GM23338 (cell line): ENCODE results near the gene PLCG2. TPM values are rescaled to one million over a fixed set of nuclear protein-coding genes. Genes with fewer than 3 reads are reported as not detected.

Experiments
- CREB1 ChIP-seq: fragments of 250-450 bp; sonication (Bioruptor Pico); IDR thresholded peaks from 2 replicates; pipeline ENCODE4 v1.5.0; 2020; ENCODE audit warnings: low read depth, mild to moderate bottlenecking, moderate library complexity
- EZH2phosphoT487 ChIP-seq: fragments of 200-600 bp; sonication (generic); IDR thresholded peaks from one replicate; pipeline ENCODE4 v1.8.1; 2018; ENCODE audit warnings: antibody characterized with exemption; ENCODE audit not compliant: unreplicated experiment
- NANOG ChIP-seq: IDR thresholded peaks from 2 replicates; pipeline ENCODE4 v1.6.1; 2016; ENCODE audit warnings: antibody characterized with exemption, borderline replicate concordance
- ZNF114 ChIP-seq: fragments of 250-450 bp; sonication (Bioruptor Pico); IDR thresholded peaks from 2 replicates; pipeline ENCODE4 v1.5.0; 2020; ENCODE audit warnings: mild to moderate bottlenecking, moderate library complexity
- ZNF331 ChIP-seq: fragments of 250-450 bp; sonication (Bioruptor Pico); IDR thresholded peaks from 2 replicates; pipeline ENCODE4 v1.5.0; 2020; ENCODE audit warnings: low read depth, mild to moderate bottlenecking, moderate library complexity
- polyA plus RNA-seq: library from polyadenylated mRNA; unstranded; fragments of >200 nt; fragmentation: Nextera tagmentation; extraction: Ambion mirVana; gene quantifications from 2 replicates; pipeline ENCODE4 v1.2.1, GENCODE V29; 2016
- total RNA-seq: library from RNA; depleted of rRNA; stranded (reverse); fragments of >200 nt; shearing (Covaris generic); gene quantifications from 2 replicates; pipeline ENCODE4 v1.2.3, GENCODE V29; 2014
- TF ChIP-seq, protein P1 (sequence below): fragments of 250-450 bp; sonication (Bioruptor Pico); IDR thresholded peaks from 2 replicates; pipeline ENCODE4 v1.5.0; 2020; ENCODE audit warnings: mild to moderate bottlenecking, moderate library complexity
- TF ChIP-seq, protein P2 (sequence below): IDR thresholded peaks from 2 replicates; pipeline ENCODE4 v1.6.1; 2016; ENCODE audit warnings: antibody characterized with exemption
- TF ChIP-seq, protein P3 (sequence below): IDR thresholded peaks from one replicate; pipeline ENCODE4 v1.6.1; 2018; ENCODE audit warnings: antibody characterized with exemption; ENCODE audit not compliant: unreplicated experiment

The PLCG2 gene
- total and polyA plus RNA-seq, 2 experiments from 2014 or later = 2.4 to 5.9 TPM

DNA sequence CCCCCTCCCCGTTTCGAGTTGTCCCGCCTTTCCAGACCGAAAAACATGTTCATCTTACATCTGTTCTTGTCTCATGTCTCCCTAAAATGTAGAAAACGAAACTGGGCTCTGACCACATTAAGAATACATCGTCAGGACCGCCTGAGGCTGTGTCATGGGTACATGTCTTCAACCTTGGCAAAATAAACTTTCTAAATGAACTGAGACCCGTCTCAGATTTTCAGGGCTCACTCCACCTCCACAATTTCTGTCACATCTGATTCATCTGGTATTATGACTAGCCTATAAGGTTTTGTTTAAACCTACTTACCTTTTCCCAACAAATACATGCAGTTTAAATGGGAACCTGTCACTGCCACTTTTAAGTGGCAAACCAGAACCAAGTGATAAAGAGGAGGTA, 231.6 kb downstream of the PLCG2 start (continued):
- TF ChIP-seq, protein P1, sequence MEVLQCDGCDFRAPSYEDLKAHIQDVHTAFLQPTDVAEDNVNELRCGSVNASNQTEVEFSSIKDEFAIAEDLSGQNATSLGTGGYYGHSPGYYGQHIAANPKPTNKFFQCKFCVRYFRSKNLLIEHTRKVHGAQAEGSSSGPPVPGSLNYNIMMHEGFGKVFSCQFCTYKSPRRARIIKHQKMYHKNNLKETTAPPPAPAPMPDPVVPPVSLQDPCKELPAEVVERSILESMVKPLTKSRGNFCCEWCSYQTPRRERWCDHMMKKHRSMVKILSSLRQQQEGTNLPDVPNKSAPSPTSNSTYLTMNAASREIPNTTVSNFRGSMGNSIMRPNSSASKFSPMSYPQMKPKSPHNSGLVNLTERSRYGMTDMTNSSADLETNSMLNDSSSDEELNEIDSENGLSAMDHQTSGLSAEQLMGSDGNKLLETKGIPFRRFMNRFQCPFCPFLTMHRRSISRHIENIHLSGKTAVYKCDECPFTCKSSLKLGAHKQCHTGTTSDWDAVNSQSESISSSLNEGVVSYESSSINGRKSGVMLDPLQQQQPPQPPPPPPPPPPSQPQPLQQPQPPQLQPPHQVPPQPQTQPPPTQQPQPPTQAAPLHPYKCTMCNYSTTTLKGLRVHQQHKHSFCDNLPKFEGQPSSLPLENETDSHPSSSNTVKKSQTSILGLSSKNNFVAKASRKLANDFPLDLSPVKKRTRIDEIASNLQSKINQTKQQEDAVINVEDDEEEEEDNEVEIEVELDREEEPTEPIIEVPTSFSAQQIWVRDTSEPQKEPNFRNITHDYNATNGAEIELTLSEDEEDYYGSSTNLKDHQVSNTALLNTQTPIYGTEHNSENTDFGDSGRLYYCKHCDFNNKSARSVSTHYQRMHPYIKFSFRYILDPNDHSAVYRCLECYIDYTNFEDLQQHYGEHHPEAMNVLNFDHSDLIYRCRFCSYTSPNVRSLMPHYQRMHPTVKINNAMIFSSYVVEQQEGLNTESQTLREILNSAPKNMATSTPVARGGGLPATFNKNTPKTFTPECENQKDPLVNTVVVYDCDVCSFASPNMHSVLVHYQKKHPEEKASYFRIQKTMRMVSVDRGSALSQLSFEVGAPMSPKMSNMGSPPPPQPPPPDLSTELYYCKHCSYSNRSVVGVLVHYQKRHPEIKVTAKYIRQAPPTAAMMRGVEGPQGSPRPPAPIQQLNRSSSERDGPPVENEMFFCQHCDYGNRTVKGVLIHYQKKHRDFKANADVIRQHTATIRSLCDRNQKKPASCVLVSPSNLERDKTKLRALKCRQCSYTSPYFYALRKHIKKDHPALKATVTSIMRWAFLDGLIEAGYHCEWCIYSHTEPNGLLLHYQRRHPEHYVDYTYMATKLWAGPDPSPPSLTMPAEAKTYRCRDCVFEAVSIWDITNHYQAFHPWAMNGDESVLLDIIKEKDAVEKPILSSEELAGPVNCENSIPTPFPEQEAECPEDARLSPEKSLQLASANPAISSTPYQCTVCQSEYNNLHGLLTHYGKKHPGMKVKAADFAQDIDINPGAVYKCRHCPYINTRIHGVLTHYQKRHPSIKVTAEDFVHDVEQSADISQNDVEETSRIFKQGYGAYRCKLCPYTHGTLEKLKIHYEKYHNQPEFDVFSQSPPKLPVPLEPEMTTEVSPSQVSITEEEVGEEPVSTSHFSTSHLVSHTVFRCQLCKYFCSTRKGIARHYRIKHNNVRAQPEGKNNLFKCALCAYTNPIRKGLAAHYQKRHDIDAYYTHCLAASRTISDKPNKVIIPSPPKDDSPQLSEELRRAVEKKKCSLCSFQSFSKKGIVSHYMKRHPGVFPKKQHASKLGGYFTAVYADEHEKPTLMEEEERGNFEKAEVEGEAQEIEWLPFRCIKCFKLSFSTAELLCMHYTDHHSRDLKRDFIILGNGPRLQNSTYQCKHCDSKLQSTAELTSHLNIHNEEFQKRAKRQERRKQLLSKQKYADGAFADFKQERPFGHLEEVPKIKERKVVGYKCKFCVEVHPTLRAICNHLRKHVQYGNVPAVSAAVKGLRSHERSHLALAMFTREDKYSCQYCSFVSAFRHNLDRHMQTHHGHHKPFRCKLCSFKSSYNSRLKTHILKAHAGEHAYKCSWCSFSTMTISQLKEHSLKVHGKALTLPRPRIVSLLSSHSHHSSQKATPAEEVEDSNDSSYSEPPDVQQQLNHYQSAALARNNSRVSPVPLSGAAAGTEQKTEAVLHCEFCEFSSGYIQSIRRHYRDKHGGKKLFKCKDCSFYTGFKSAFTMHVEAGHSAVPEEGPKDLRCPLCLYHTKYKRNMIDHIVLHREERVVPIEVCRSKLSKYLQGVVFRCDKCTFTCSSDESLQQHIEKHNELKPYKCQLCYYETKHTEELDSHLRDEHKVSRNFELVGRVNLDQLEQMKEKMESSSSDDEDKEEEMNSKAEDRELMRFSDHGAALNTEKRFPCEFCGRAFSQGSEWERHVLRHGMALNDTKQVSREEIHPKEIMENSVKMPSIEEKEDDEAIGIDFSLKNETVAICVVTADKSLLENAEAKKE = no peak
- TF ChIP-seq NANOG (no peak), ZNF114 (CRISPR knock-in tag) (no peak), CREB1 (CRISPR knock-in tag) (no peak), ZNF331 (no peak), EZH2phosphoT487 (no peak)
- TF ChIP-seq, protein P2, sequence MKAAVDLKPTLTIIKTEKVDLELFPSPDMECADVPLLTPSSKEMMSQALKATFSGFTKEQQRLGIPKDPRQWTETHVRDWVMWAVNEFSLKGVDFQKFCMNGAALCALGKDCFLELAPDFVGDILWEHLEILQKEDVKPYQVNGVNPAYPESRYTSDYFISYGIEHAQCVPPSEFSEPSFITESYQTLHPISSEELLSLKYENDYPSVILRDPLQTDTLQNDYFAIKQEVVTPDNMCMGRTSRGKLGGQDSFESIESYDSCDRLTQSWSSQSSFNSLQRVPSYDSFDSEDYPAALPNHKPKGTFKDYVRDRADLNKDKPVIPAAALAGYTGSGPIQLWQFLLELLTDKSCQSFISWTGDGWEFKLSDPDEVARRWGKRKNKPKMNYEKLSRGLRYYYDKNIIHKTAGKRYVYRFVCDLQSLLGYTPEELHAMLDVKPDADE = no peak
- TF ChIP-seq, protein P3, sequence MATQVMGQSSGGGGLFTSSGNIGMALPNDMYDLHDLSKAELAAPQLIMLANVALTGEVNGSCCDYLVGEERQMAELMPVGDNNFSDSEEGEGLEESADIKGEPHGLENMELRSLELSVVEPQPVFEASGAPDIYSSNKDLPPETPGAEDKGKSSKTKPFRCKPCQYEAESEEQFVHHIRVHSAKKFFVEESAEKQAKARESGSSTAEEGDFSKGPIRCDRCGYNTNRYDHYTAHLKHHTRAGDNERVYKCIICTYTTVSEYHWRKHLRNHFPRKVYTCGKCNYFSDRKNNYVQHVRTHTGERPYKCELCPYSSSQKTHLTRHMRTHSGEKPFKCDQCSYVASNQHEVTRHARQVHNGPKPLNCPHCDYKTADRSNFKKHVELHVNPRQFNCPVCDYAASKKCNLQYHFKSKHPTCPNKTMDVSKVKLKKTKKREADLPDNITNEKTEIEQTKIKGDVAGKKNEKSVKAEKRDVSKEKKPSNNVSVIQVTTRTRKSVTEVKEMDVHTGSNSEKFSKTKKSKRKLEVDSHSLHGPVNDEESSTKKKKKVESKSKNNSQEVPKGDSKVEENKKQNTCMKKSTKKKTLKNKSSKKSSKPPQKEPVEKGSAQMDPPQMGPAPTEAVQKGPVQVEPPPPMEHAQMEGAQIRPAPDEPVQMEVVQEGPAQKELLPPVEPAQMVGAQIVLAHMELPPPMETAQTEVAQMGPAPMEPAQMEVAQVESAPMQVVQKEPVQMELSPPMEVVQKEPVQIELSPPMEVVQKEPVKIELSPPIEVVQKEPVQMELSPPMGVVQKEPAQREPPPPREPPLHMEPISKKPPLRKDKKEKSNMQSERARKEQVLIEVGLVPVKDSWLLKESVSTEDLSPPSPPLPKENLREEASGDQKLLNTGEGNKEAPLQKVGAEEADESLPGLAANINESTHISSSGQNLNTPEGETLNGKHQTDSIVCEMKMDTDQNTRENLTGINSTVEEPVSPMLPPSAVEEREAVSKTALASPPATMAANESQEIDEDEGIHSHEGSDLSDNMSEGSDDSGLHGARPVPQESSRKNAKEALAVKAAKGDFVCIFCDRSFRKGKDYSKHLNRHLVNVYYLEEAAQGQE = no peak
